ENCODE results near the gene GPR132.
A peak's percentile ranks its signal among the peaks of the same experiment; 100 is the strongest.
"Not testable (repeated sequence)": the region's sequence is repeated elsewhere in the genome, so short reads cannot be mapped to it uniquely, and the experiment has no call there.

GPR132 gene

DNA sequence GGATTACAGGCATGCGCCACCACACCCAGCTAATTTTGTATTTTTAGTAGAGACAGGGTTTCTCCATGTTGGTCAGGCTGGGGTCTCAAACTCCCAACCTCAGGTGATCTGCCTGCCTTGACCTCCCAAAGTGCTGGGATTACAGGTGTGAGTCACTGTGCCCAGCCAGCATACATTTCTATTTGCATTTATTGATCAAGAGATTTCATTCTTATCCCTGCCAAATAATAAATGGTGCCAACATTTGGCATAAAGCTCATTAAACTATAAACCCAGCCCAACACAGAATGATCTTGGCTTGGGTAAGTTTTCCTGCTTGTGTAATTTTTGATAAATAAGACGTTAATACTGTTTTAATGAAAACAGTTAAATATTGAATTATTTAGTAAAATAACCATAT, 29.6 kb downstream of the GPR132 start:
- DNase-seq: not testable (repeated sequence)

DNA sequence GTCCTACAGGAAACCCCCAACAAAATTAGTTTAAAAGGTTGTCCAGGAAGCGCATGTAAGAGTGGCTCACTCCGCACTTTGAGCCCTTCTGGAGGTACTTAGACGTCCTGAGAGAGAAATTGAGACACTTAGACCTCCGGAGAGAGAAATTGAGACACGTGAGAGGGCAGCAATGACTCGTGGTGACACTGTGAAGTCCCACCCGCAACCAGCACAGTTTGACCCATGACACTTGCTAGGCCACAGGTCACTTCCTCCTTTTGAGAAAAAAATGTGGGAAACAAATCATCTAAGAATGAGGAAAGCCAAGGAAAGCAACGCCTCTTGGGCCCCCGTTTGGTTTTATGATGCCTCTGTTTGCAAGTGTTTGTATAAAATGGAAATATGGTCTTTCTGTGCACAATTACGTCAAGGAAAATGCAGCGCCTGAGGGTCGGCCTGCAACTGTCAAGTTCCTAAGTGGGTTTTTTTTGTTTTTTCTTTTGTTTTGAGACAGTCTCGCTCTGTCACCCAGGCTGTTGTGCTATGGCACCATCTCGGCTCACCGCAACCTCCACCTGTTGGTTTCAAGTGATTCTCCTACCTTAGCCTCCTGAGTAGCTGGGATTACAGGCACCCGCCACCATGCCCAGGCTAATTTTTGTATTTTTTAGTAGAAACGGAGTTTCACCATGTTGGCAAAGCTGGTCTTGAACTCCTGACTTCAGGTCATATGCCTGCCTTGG, 30.8 kb downstream of the GPR132 start:
- DNase-seq: no peak

DNA sequence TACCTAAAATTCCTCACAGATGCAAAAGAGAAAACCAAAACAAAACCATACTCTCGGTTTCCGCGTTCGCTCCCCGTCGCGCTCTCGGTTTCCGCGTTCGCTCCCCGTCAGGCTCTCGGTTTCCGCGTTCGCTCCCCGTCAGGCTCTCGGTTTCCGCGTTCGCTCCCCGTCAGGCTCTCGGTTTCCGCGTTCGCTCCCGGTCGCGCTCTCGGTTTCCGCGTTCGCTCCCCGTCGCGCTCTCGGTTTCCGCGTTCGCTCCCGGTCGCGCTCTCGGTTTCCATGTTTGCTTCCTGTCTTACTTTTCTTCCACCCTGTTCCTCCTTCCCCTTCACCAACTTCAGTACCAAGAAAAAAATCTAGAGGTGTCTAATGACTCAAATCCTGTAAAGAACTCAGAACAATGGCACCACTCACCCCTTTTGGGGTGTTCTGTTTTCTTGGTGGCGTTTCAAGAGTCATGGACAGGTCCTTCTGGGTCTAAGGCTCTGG, 31.8 kb downstream of the GPR132 start:
- not testable (repeated sequence) for DNase-seq

- not testable (repeated sequence) for DNase-seq
Measured at GRCh38 chr14:105032451-105032901, 32.8 kb downstream of the GPR132 start.

DNA sequence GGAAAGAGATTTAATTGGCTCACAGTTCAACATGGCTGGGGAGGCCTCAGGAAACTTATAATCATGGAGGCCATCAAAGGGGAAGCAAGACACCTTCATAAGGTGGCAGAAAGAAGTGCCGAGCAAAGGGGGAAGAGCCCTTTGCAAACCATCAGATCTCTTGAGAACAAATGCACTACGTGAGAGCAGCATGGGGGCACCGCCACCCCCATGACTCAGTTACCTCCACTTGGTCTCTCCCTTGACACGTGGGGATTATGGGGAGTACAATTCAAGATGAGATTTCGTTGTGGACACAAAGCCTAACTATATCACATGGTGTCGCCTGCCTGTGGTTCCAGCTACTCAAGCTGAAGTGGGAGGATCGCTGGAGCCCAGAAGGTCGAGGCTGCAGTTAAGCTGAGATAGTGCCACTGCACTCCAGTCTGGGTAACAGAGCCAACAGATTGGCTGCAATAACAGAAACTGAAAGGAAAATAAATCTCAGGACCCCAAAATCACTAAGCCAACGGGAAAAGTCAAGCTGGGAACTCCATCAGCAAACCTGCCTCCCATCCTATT, 34.3 kb downstream of the GPR132 start:
- no peak for DNase-seq

GRCh38 chr14:105030194-105030593, 35.0 kb downstream of the GPR132 start:
- no peak for DNase-seq

DNA sequence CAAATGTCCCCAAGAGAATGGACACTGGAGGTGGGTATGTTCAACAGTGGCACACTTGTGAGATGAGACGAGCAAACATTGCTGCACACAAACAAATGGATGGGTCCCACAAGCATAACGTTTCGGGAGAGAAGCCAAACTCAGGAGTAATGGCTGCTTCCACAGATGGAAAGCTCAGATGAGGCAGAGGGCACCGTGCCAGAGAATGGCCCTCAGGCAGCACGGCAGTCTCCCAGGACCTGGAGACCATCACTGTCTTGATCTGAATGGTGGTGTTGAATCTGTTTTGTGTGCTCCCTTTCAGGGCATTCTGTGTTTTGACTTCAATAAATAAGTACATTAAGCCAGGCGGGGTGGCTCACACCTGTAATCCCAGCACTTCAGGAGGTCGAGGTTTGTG, 35.8 kb downstream of the GPR132 start:
- no peak for DNase-seq

GRCh38 chr14:105028251-105028927, 36.8 kb downstream of the GPR132 start:
- no peak for DNase-seq

- not testable (repeated sequence) for DNase-seq
Measured at GRCh38 chr14:105027718-105028117, 37.5 kb downstream of the GPR132 start.

DNA sequence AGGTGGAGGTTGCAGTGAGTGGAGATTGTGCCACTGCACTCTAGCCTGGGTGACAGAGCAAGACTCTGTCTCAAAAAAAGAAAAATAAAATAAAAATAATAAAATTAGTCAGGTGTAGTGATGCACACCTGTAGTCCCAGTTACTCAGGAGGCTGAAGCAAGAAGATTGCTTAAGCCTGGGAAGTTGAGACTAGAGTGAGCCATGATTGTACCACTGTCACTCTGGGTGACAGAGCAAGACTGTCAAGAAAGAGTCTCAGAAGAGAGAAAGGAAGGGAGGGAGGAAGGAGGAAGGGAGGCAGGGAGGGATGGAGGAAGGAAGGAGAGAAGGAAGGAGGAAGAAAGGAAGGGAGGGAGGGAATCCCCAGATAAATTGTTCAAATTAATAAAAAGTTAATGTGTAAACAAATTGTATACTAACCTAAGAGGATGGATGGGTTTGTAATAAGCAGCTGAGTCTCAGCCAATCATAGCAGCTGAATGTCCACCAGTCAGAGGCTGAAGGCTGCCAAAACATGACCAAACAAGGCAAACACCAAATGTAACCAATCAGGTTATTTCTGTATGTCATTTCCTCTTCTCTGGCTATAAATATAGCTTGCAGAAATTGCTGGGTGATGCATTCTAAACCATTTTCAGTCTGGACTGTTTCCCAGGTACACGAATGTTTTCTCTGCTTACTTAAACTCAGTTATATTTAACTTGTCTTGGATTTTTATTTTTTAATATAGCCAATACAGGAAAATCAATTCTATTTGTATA, 38.2 kb downstream of the GPR132 start:
- DNase-seq: no peak

DNA sequence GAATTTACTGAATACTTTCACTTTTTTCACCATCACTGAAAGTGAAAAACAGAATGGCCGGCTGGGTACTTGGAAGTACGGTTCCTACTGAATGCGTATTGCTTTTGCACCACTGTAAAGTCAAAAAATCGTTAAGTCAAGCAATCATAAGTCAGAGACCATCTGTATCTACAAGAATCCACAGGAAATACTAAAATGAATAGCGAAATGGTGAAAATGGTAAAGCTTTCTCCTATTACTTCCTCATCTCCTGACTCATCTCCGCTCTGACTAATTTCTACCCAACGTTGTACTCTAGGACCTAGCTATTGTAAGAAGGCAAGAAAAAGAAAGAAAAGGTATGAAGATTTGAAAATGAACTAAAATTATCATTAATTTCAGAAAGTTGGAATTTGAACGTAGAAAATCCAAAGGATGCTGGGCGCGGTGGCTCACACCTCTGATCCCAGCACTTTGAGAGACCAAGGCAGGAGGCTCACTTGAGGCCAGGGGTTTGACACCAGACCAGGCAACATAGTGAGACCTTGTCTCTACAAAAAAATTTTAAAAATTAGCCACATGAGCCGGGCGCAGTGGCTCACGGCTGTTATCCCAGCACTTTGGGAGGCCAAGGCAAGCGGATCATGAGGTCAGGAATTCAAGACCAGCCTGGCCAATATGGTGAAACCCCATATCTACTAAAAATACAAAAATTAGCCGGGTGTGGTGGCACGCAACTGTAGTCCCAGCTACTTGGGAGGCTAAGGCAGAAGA, 39.0 kb downstream of the GPR132 start:
- no peak for DNase-seq

GRCh38 chr14:105025429-105025828, 39.8 kb downstream of the GPR132 start:
- no peak for DNase-seq

DNA sequence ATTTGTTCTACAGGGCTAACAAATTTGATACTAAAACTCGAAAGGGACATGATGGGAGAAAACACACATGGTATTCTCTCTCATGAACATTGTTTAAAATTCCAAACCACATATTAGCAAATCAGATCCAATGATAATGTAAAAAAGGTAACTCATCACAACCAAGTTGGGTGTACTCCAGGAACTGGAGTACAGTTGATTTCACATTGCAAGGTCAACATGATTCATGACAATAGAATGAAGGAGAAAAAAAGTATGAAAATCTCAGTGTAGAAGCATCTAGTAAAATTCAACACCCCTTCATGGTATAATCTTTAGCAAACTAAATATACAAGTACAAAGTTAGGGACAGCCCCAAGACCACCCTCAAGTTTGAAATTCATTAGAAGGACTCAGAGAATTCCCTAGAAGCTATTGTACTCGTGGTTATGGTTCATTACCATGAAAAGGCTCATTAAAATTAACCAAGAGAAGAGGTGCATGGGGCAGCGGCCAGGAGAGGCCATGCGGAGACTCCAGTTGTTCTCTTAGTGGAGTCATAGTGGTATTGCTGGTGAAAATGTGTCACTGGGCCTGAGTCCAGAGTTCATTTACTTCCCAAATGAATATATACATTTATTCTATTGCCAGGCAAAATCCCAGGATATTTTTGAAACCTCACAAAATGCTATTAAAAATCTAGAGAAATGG, 41.3 kb downstream of the GPR132 start:
- no peak for DNase-seq

DNA sequence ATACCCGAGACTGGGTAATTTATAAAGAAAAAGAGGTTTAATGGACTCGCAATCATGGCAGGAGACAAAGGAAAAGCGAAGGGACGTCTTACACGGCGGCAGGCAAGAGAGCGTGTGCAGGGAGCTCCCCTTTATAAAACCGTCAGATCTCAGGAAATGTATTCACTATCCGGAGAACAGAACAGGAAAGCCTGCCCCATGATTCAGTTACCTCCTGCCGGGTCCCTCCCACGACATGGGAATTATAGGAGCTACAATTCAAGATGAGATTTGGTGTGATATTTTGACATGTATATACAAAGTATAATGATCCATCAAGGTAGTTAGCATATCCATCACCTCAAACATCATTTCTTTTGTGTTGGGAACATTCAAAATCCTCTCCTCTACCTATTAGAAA, 42.1 kb downstream of the GPR132 start:
- DNase-seq: no peak

- DNase-seq: no peak
Measured at GRCh38 chr14:105022276-105022670, 43.0 kb downstream of the GPR132 start.

- no peak for DNase-seq
Measured at GRCh38 chr14:105021656-105022275, 43.5 kb downstream of the GPR132 start.

GRCh38 chr14:105020815-105021655, 44.2 kb downstream of the GPR132 start, which contains the start of gene CDCA4:
Gene CDCA4 (minus strand): TSS chr14:105021083. CDS start chr14:105011929, 9,154 bp downstream.
- peak; percentile 97 to 100 for DNase-seq

- DNase-seq: no peak
Measured at GRCh38 chr14:105019861-105020814, 45.1 kb downstream of the GPR132 start.

- DNase-seq: no peak
Measured at GRCh38 chr14:105018414-105018813, 46.8 kb downstream of the GPR132 start.

Measured in NCI-H187 (cell line).